ENCODE data around the gene ATG4D.

DNA sequence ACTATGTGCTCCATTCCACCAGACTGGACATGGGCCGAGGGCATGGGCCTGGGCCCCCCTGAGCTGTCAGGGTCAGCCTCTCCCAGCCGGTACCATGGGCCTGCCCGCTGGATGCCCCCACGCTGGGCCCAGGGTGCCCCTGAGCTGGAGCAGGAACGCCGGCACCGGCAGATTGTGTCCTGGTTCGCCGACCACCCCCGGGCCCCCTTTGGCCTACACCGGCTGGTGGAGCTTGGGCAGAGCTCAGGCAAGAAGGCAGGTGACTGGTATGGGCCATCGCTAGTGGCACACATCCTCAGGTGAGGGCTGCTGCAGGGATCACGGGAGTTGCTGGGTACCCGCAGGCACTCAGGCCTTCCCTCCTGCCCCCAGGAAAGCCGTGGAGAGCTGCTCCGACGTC, 3.1 kb downstream of the ATG4D start:
- TF ChIP-seq CTCF (IDR thresholded peaks at IDR 0.05): no peak
- no peak for TF ChIP-seq POLR2A (IDR thresholded peaks at IDR 0.05)
